Ishikawa (cell line): ENCODE measurements around the gene MCRS1.

Experiments
- CREB1 ChIP-seq: IDR thresholded peaks from 2 replicates; pipeline ENCODE4 v1.6.1; 2012; ENCODE audit warnings: low read depth
- EP300 ChIP-seq: IDR thresholded peaks from 2 replicates; pipeline ENCODE4 v1.6.1; 2012; ENCODE audit warnings: borderline replicate concordance
- FOXM1 ChIP-seq: IDR thresholded peaks from 2 replicates; pipeline ENCODE4 v1.6.1; 2012; ENCODE audit warnings: low read depth, borderline replicate concordance
- NFIC ChIP-seq: IDR thresholded peaks from 2 replicates; pipeline ENCODE4 v1.6.1; 2012
- TAF1 ChIP-seq: IDR thresholded peaks from 2 replicates; pipeline ENCODE4 v1.6.1; 2012; ENCODE audit warnings: low read depth, mild to moderate bottlenecking
- TEAD4 ChIP-seq: IDR thresholded peaks from 2 replicates; pipeline ENCODE4 v1.6.1; 2012
- YY1 ChIP-seq: IDR thresholded peaks from 2 replicates; pipeline ENCODE4 v1.6.1; 2012; ENCODE audit warnings: low read depth
- TF ChIP-seq, protein P1 (sequence below): IDR thresholded peaks from 2 replicates; pipeline ENCODE4 v1.6.1; 2012; ENCODE audit warnings: low read depth, mild to moderate bottlenecking
- TF ChIP-seq, protein P2 (sequence below): IDR thresholded peaks from 2 replicates; pipeline ENCODE4 v1.6.1; 2012

DNA sequence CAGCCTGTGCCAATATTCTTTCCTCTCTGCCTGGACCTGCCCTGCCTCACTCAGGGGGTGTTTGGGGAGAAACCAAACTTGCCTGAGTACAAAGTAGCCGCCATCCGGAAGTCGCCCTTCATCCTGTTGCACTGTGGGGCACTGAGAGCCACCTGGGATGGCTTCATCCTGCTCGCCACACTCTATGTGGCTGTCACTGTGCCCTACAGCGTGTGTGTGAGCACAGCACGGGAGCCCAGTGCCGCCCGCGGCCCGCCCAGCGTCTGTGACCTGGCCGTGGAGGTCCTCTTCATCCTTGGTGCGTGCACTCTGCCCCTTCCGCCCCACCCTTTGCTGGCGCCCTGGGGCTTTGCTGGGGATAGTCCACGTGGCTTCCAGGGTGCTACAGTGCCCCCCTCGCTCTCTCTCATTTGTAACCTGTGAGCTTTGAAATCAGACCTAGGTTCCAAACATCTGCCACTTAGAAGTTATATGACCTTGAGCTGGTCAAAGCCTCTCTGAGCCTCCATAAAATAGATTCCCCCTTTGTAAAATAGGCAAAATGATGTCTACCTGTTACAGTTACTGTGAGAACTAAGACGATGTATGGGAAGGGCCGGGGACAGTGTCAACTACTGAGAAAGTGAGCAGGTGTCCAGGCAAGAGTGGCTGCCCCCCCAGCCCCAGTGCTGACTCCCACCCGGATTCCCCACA lies 24.6 kb downstream of the MCRS1 start:
- no peak for TF ChIP-seq NFIC
- no peak for TF ChIP-seq EP300
- TF ChIP-seq CREB1, result no peak
- TF ChIP-seq, protein P1, sequence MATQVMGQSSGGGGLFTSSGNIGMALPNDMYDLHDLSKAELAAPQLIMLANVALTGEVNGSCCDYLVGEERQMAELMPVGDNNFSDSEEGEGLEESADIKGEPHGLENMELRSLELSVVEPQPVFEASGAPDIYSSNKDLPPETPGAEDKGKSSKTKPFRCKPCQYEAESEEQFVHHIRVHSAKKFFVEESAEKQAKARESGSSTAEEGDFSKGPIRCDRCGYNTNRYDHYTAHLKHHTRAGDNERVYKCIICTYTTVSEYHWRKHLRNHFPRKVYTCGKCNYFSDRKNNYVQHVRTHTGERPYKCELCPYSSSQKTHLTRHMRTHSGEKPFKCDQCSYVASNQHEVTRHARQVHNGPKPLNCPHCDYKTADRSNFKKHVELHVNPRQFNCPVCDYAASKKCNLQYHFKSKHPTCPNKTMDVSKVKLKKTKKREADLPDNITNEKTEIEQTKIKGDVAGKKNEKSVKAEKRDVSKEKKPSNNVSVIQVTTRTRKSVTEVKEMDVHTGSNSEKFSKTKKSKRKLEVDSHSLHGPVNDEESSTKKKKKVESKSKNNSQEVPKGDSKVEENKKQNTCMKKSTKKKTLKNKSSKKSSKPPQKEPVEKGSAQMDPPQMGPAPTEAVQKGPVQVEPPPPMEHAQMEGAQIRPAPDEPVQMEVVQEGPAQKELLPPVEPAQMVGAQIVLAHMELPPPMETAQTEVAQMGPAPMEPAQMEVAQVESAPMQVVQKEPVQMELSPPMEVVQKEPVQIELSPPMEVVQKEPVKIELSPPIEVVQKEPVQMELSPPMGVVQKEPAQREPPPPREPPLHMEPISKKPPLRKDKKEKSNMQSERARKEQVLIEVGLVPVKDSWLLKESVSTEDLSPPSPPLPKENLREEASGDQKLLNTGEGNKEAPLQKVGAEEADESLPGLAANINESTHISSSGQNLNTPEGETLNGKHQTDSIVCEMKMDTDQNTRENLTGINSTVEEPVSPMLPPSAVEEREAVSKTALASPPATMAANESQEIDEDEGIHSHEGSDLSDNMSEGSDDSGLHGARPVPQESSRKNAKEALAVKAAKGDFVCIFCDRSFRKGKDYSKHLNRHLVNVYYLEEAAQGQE, result no peak
- no peak for TF ChIP-seq TAF1
- TF ChIP-seq, protein P2, sequence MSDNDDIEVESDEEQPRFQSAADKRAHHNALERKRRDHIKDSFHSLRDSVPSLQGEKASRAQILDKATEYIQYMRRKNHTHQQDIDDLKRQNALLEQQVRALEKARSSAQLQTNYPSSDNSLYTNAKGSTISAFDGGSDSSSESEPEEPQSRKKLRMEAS, result no peak
- no peak for TF ChIP-seq YY1
- no peak for TF ChIP-seq TEAD4
- TF ChIP-seq FOXM1, result no peak
